Left ventricle myocardium inferior (tissue), 1 donor: ENCODE data around the gene BIRC3. TPM values are rescaled to one million over a fixed set of nuclear protein-coding genes. Genes with fewer than 3 reads are reported as not detected.

ENCODE experiments used
- DNase-seq: peaks from one replicate; pipeline ENCODE4 v3.0.0-alpha.2; 2020
- H3K27ac ChIP-seq: fragments of 200-600 bp; replicated peaks from 2 replicates; pipeline ENCODE4 v1.8.0; 2021
- H3K27me3 ChIP-seq: fragments of 200-600 bp; 2 replicates; pipeline ENCODE4 v1.8.0; 2021; ENCODE audit warnings: low read depth
- H3K36me3 ChIP-seq: fragments of 200-600 bp; 2 replicates; pipeline ENCODE4 v1.8.0; 2021
- H3K4me1 ChIP-seq: fragments of 200-600 bp; 2 replicates; pipeline ENCODE4 v1.8.0; 2021
- H3K4me3 ChIP-seq: fragments of 200-600 bp; 2 replicates; pipeline ENCODE4 v1.8.0; 2021; ENCODE audit warnings: mild to moderate bottlenecking, moderate library complexity
- H3K9me3 ChIP-seq: fragments of 200-600 bp; replicated peaks from 2 replicates; pipeline ENCODE4 v1.8.0; 2021
- intact Hi-C: fragments of 100-400 bp; cut with micrococcal nuclease; formaldehyde crosslinking; loops from one replicate; pipeline ENCODE4 v1.11.0; 2022
- total RNA-seq: library from RNA; stranded (reverse); fragmentation: NEBNext Ultra II Directional; extraction: Animal tissue kit (Norgen Biotek cat#: 25700); gene quantifications from one replicate; pipeline ENCODE4 v1.2.1, GENCODE V29; 2021
- TF ChIP-seq, protein P1 (sequence below): fragments of 200-600 bp; IDR thresholded peaks from 2 replicates; pipeline ENCODE4 v1.8.0; 2021; ENCODE audit warnings: antibody characterized with exemption, mild to moderate bottlenecking, borderline replicate concordance
- donor health status: DM: no; HTN: yes; CAD: no; lungs with severe emphysema.

The BIRC3 gene
- total RNA-seq, 1 donor from 2014 or later = 8.1 TPM

DNA sequence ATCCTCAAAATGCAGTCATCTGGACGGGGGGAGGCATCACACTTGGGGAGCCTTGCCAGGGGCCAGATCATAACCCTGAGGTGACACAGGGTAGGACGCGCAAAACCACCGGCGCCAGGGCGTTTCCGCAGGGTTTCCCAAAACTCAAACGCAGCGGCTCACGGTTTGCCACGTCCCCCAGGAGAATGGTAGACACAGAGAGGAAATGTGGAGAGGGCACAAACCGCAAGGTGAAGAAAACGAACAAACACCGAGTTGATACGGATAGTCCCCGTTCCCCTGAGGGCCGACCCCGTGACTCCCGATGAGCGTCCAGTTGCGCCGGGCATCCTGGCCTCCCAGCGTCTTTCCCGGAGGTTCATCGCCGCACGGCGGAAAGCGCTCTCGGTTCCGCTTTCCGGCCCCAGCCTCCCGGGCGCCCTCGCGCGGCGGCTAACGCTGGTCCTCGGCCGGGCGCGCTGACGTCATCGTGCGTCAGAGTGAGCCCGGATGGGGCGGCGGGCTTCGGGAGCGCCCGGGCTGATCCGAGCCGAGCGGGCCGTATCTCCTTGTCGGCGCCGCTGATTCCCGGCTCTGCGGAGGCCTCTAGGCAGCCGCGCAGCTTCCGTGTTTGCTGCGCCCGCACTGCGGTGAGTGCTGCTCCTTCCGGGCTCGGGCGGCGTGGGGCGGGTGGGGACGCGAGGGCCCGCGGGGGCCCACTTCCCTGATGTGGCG is 29.6 kb downstream of the BIRC3 start, which contains the start of gene BIRC2:
BIRC2 (plus strand) TSS at position 467 of the 714 bp plus-strand sequence. CDS start 2,641 bp downstream, outside the sequence.
- intact Hi-C loops = no loop called here
- Histone ChIP-seq H3K27ac (peak within 1 kb of the TSS; percentile 97), H3K4me1 (peaks cover 37% of the 10 kb centered on the region), H3K36me3 (peaks cover 22% of the 10 kb centered on the region), H3K4me3 (peak within 1 kb of the TSS; percentile 85), H3K27me3 (no peaks in the 10 kb centered on the region), H3K9me3 (no peaks in the 10 kb centered on the region)
- TF ChIP-seq, protein P1, sequence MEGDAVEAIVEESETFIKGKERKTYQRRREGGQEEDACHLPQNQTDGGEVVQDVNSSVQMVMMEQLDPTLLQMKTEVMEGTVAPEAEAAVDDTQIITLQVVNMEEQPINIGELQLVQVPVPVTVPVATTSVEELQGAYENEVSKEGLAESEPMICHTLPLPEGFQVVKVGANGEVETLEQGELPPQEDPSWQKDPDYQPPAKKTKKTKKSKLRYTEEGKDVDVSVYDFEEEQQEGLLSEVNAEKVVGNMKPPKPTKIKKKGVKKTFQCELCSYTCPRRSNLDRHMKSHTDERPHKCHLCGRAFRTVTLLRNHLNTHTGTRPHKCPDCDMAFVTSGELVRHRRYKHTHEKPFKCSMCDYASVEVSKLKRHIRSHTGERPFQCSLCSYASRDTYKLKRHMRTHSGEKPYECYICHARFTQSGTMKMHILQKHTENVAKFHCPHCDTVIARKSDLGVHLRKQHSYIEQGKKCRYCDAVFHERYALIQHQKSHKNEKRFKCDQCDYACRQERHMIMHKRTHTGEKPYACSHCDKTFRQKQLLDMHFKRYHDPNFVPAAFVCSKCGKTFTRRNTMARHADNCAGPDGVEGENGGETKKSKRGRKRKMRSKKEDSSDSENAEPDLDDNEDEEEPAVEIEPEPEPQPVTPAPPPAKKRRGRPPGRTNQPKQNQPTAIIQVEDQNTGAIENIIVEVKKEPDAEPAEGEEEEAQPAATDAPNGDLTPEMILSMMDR = peak; percentile 79
- peak; percentile 96 for DNase-seq

DNA sequence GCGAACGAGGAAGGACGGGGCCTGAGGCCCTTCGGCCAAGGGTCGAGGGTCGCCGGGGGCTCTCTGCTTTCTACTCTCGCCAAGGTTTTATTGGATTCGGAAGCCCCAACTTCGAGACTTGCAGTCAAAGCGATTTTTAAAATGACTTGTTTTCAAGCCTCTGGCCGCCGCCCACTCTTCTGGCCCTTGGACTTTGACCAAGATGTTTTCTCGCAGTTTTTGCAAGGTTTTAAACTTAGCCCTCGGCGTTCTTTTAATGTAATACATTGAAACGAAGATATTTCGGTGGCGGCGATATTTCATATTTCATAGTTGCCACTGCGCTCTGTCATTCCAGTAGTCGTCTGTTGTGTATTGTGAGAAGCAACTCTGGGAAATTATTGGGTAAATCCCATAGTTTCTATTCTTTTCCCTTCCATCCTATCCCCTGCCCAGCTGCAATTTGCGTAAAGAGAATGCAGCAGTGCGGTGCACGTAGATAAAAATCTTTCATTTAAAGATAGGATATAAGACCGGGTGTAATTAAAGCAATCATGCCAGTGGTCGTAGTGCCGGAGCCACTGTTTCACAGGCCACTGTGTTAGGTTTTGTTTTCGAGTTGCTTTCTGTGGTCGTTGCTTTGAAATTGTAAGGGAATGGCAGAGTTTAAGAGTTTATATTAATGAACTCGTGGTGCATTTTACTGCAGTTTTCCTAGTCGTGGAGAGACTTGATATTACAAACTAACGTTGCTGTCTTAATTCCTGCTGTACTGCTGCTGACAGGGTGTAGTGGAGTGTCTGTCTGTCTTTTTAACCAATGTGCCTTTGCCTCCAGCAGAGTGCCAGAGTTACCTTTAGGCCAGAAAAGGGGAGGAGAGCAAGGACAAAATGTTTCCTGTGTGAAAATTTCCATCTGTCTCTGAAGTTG is 30.4 kb downstream of the BIRC3 start:
- H3K36me3 ChIP-seq = peaks cover 27% of the 10 kb centered on the region
- TF ChIP-seq, protein P1 = no peak

DNA sequence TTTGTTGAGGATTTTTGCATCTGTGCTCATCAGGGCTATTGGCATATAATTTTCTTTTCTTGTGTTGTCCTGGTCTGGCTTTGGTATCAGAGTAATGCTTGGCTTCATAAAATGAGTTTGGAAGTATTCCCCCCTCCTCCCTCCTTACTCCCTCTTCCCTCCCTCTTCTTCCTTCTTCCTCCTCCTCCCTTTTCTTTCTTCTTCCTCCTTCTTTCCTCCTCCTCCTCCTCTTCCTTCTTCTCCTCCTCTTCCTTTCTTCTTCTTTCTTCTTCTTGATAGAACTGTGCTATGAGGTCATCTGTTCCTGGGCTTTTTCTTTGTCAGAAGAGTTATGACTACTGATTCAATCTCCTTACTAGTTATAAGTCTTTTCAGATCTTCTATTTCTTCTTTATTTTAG is 39.8 kb downstream of the BIRC3 start:
- DNase-seq = no peak
- intact Hi-C loops = no loop called here
- Histone ChIP-seq H3K36me3 (peaks cover 47% of the 10 kb centered on the region), H3K4me1 (peaks cover 12% of the 10 kb centered on the region), H3K27ac (no peak overlapping the region), H3K27me3 (no peaks in the 10 kb centered on the region), H3K9me3 (peaks cover 35% of the 10 kb centered on the region), H3K4me3 (no peak overlapping the region)
- TF ChIP-seq, protein P1 = no peak

More for the DNA sequence above, 30.4 kb downstream of the BIRC3 start:
- H3K4me1 ChIP-seq = peaks cover 37% of the 10 kb centered on the region
- intact Hi-C loops = no loop called here
- H3K4me3 ChIP-seq = peak overlapping the region; percentile 85
- peak overlapping the region; percentile 97 for H3K27ac ChIP-seq
- H3K9me3 ChIP-seq = no peaks in the 10 kb centered on the region
- no peak for DNase-seq
- H3K27me3 ChIP-seq = no peaks in the 10 kb centered on the region

DNA sequence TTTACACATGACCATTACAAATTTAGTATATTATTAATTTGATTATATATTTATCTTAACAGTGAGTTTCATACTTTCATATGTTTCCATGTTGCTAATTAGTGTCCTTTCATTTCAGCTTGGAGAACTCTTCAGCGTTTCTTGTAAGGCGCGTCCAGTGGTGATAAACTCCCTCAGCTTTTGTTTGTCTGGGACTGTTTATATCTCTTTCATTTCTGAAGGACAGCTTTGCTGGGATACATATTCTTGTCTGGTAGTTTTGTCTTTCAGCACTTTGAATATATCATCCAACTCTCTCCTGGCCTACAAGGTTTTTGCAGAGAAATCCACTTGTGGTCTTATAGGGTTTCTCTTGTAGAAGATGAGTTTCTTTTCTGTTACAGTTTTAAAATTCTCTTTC is 42.1 kb downstream of the BIRC3 start:
- Histone ChIP-seq H3K36me3 (peaks cover 61% of the 10 kb centered on the region), H3K4me1 (peaks cover 11% of the 10 kb centered on the region), H3K9me3 (peaks cover 35% of the 10 kb centered on the region), H3K27ac (no peak overlapping the region), H3K27me3 (no peaks in the 10 kb centered on the region), H3K4me3 (no peak overlapping the region)
- no peak for DNase-seq
- intact Hi-C loops = no loop called here
- TF ChIP-seq, protein P1 = no peak

DNA sequence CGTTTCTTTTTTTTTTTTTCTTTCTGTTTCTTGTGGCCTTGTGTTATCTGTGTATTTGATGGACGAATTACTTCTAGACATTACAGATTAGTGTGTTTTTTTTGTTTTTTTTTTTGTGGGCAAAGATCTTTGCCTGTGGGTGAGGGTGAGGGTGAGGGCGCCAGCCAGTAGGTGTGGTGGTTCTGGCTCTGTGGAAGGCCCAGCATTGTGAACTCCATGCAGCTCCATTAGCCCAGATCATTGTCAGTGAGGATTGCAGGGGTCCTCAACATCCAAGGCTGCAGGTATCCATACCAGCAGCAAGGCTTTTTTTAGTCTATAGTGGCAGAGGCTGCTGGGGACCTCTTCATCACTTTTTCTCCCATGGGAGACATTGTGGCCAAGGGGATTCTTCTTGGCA is 43.4 kb downstream of the BIRC3 start:
- no peaks in the 10 kb centered on the region for H3K27me3 ChIP-seq
- no peak overlapping the region for H3K4me3 ChIP-seq
- peaks cover 29% of the 10 kb centered on the region for H3K9me3 ChIP-seq
- no peak overlapping the region for H3K27ac ChIP-seq
- TF ChIP-seq, protein P1 = no peak
- intact Hi-C loops = no loop called here
- peaks cover 74% of the 10 kb centered on the region for H3K36me3 ChIP-seq
- peaks cover 8% of the 10 kb centered on the region for H3K4me1 ChIP-seq
- no peak for DNase-seq
